Activated CD4-positive, alpha-beta memory T cell treated with anti-CD3 and anti-CD28 coated beads, Interleukin-2, amount 10 ng/mL, durations not matched to agents 7 days and 5 days (primary cell): ENCODE data around the gene TPBGL. TPM values are rescaled to one million over a fixed set of nuclear protein-coding genes. Genes with fewer than 3 reads are reported as not detected.

Experiments used
- CTCF ChIA-PET: fragments of 350-600 bp; sonication (Branson Sonifier 250); formaldehyde crosslinking; loops from one replicate; lab custom pipeline; 2021; ENCODE audit warnings: antibody characterized with exemption, inconsistent platforms; lab: Charles Lee
- POLR2A ChIA-PET: fragments of 350-600 bp; sonication (Branson Sonifier 250); formaldehyde crosslinking; loops from one replicate; lab custom pipeline; 2021; ENCODE audit warnings: antibody characterized with exemption; lab: Charles Lee
- DNase-seq: peaks from one replicate; pipeline ENCODE4 v3.0.0-alpha.2; 2020
- H3K27ac Mint-ChIP-seq: one replicate; pipeline ENCODE4 v1.8.0; 2021; ENCODE audit warnings: mild to moderate bottlenecking, mixed read lengths
- H3K27me3 Mint-ChIP-seq: one replicate; pipeline ENCODE4 v1.8.0; 2021; ENCODE audit warnings: mixed read lengths
- H3K36me3 Mint-ChIP-seq: one replicate; pipeline ENCODE4 v1.8.0; 2021; ENCODE audit warnings: low read depth, mixed read lengths
- H3K4me1 Mint-ChIP-seq: one replicate; pipeline ENCODE4 v1.8.0; 2021; ENCODE audit warnings: mixed read lengths
- H3K4me3 Mint-ChIP-seq: one replicate; pipeline ENCODE4 v1.8.0; 2021; ENCODE audit warnings: mild to moderate bottlenecking, mixed read lengths
- H3K9me3 Mint-ChIP-seq: one replicate; pipeline ENCODE4 v1.8.0; 2021; ENCODE audit warnings: mixed read lengths
- total RNA-seq, 2 experiments: library from RNA; stranded (reverse); gene quantifications; one replicate each; pipeline ENCODE4 v1.2.3, GENCODE V29; 2021

Gene TPBGL
- total RNA-seq, 2 experiments from 2014 or later: 0.28 to 0.38 TPM

GRCh38 chr11:75291741-75292140 lies 51.2 kb downstream of the TPBGL start:
- Mint-ChIP-seq H3K36me3 (no peaks in the 10 kb centered on the region), H3K4me1 (no peaks in the 10 kb centered on the region), H3K4me3 (no peak overlapping the region), H3K27ac (no peak overlapping the region), H3K9me3 (no peaks in the 10 kb centered on the region), H3K27me3 (no peaks in the 10 kb centered on the region)
- no peak for DNase-seq
- POLR2A ChIA-PET: no interaction called here
- CTCF ChIA-PET: interaction anchor here (1.6 kb wide), 1 partner anchor 96 kb away, joined by 4 read pairs; no protein-coding TSS in a partner anchor

- no peaks in the 10 kb centered on the region for H3K36me3 Mint-ChIP-seq
- H3K9me3 Mint-ChIP-seq: no peaks in the 10 kb centered on the region
- no peak overlapping the region for H3K27ac Mint-ChIP-seq
- no peak overlapping the region for H3K4me3 Mint-ChIP-seq
- no peaks in the 10 kb centered on the region for H3K4me1 Mint-ChIP-seq
- CTCF ChIA-PET: no interaction called here
- no peaks in the 10 kb centered on the region for H3K27me3 Mint-ChIP-seq
- POLR2A ChIA-PET: no interaction called here
- DNase-seq: no peak
Measured at GRCh38 chr11:75292943-75293342, 52.4 kb downstream of the TPBGL start.

Other genes starting within 250 kb of the TPBGL start
- not detected for gene OR2AT4, start 143.9 kb upstream of the TPBGL start, total RNA-seq
- gene SLCO2B1, start 89.7 kb upstream of the TPBGL start, total RNA-seq: under 1 TPM; 0.23 to 0.30 TPM
- gene ARRB1, start 110.9 kb downstream of the TPBGL start, total RNA-seq: 10 to 100 TPM; 13.4 to 19.0 TPM
- gene RPS3, start 158.7 kb downstream of the TPBGL start, total RNA-seq: 1,000 to 10,000 TPM; 2,828 to 2,853 TPM
- gene KLHL35, start 192.4 kb downstream of the TPBGL start, total RNA-seq: 1 to 10 TPM in 1 of 2 experiments, under 1 TPM in 1; 0.60 to 1.0 TPM